Measurements from ENCODE around the gene FAM170B. TPM values are rescaled to one million over a fixed set of nuclear protein-coding genes. Genes with fewer than 3 reads are reported as not detected.

Gene FAM170B
- total and polyA plus RNA-seq, 9 of the 15 experiments (the other 6 are each of a cell fraction or from before 2014, with no cell fraction given) = 0.11 to 0.21 TPM; not detected in 7

- TF ChIP-seq REST (IDR thresholded peaks at IDR 0.05; ENCODE audit: borderline replicate concordance) = peak; percentile 63
- TF ChIP-seq REST (CRISPR knock-in tag; IDR thresholded peaks at IDR 0.05; ENCODE audit: low read depth) = no peak
- peak; percentile 25; the same call in 1 of the 2 replicates for TF ChIP-seq L3MBTL2 (IDR thresholded peaks at IDR 0.05)
- TF ChIP-seq PTTG1 (tag; IDR thresholded peaks at IDR 0.05; ENCODE audit: low read depth) = no peak
- TF ChIP-seq KAT7 (CRISPR knock-in tag; IDR thresholded peaks at IDR 0.05; ENCODE audit: borderline replicate concordance) = no peak
- TF ChIP-seq ZC3H8 (IDR thresholded peaks at IDR 0.05) = no peak
- peak; percentile 57 for TF ChIP-seq MGA (IDR thresholded peaks at IDR 0.05)
- TF ChIP-seq GATA2 (CRISPR knock-in tag; IDR thresholded peaks at IDR 0.05) = no peak
- TF ChIP-seq TBL1XR1 (IDR thresholded peaks at IDR 0.05; ENCODE audit: low read length in 2 of 2) = peak in 1 of 2 experiments; percentile 32; a peak in 1 of 4 replicates
Observed at GRCh38 chr10:49164559-49165188, 30.9 kb upstream of the FAM170B start (continued).

Data from K562 (cell line).